Tibial nerve (tissue), 4 donors: ENCODE measurements around the gene JARID2. TPM values are rescaled to one million over a fixed set of nuclear protein-coding genes. Genes with fewer than 3 reads are reported as not detected.

ENCODE experiments used
- DNase-seq, 2 donors: peaks; one replicate each; pipeline ENCODE4 v3.0.0-alpha.2; 2019; ENCODE audit warnings: low spot score in 2 of 2
- H3K27ac ChIP-seq, 4 donors: fragments of 200-600 bp; sonication (generic) in 3 of 4; one replicate each; pipeline ENCODE4 v1.5.1; 2017 to 2019; ENCODE audit warnings: mild to moderate bottlenecking in 1 of 4
- H3K27me3 ChIP-seq, 2 donors: fragments of 200-600 bp; sonication (generic) in 1 of 2; one replicate each; pipeline versions ENCODE4 v1.5.1 to v1.6.0; 2017 to 2019
- H3K36me3 ChIP-seq, 3 donors: fragments of 200-600 bp; sonication (generic); one replicate each; pipeline ENCODE4 v1.5.1; 2018 to 2019
- H3K4me1 ChIP-seq, 4 donors: fragments of 200-600 bp; sonication (generic) in 3 of 4; one replicate each; pipeline ENCODE4 v1.5.1; 2017 to 2019
- H3K4me3 ChIP-seq, 4 donors: fragments of 200-600 bp; sonication (generic) in 3 of 4; one replicate each; pipeline ENCODE4 v1.5.1; 2017 to 2019; ENCODE audit warnings: mild to moderate bottlenecking in 1 of 4, moderate library complexity in 1 of 4
- H3K9me3 ChIP-seq, 4 donors: fragments of 200-600 bp; sonication (generic) in 3 of 4; one replicate each; pipeline ENCODE4 v1.5.1; 2017 to 2019
- EP300 ChIP-seq, 2 donors: sonication (generic); formaldehyde crosslinking; IDR thresholded peaks; one replicate each; pipeline ENCODE4 v1.6.1; 2017; ENCODE audit warnings: antibody characterized with exemption in 2 of 2, mild to moderate bottlenecking in 1 of 2
- POLR2A ChIP-seq, 2 donors: fragments of 450-650 bp; IDR thresholded peaks; one replicate each; pipeline ENCODE4 v1.6.1; 2017; ENCODE audit warnings: antibody characterized with exemption in 2 of 2, mild to moderate bottlenecking in 2 of 2, moderate library complexity in 2 of 2
- WGBS, 2 donors: methylation state at CpG; one replicate each; pipeline ENCODE4 v1.1.5; 2018; 5-methylcytosine and 5-hydroxymethylcytosine counted together
- total RNA-seq, 4 donors: library from RNA; depleted of rRNA; stranded (reverse); fragments of >200 nt; gene quantifications; one replicate each; pipeline ENCODE4 v1.1.0, GENCODE V29; 2016
- TF ChIP-seq, protein P1 (sequence below), 5 experiments: fragments of 200-600 bp in 3 of 5; fragments of 450-650 bp in 2 of 5; sonication (generic) in 3 of 5; IDR thresholded peaks; one replicate each; pipeline ENCODE4 v1.5.1; 2016 to 2019; ENCODE audit warnings: antibody characterized with exemption in 5 of 5, mild to moderate bottlenecking in 3 of 5, moderate library complexity in 2 of 5

Gene JARID2
- total RNA-seq, 4 donors from 2014 or later = 9.0 to 26.1 (median 9.8) TPM

GRCh38 chr6:15409301-15410125, 163.6 kb downstream of the JARID2 start:
- H3K36me3 ChIP-seq = no peaks in the 10 kb centered on the region
- H3K4me1 ChIP-seq = peaks cover 0 to 43% (median 13%) of the 10 kb centered on the region in 4 donors
- H3K4me3 ChIP-seq = no peak overlapping the region
- no peaks in the 10 kb centered on the region for H3K9me3 ChIP-seq
- TF ChIP-seq POLR2A (IDR thresholded peaks at IDR 0.05) (no peak), EP300 (IDR thresholded peaks at IDR 0.05) (no peak)
- TF ChIP-seq, protein P1, sequence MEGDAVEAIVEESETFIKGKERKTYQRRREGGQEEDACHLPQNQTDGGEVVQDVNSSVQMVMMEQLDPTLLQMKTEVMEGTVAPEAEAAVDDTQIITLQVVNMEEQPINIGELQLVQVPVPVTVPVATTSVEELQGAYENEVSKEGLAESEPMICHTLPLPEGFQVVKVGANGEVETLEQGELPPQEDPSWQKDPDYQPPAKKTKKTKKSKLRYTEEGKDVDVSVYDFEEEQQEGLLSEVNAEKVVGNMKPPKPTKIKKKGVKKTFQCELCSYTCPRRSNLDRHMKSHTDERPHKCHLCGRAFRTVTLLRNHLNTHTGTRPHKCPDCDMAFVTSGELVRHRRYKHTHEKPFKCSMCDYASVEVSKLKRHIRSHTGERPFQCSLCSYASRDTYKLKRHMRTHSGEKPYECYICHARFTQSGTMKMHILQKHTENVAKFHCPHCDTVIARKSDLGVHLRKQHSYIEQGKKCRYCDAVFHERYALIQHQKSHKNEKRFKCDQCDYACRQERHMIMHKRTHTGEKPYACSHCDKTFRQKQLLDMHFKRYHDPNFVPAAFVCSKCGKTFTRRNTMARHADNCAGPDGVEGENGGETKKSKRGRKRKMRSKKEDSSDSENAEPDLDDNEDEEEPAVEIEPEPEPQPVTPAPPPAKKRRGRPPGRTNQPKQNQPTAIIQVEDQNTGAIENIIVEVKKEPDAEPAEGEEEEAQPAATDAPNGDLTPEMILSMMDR (IDR thresholded peaks at IDR 0.05) = no peak
- 84 to 88% methylated on average over 6 of the region's 6 CpGs for WGBS, 2 donors
- H3K27ac ChIP-seq = no peak overlapping the region
- no peaks in the 10 kb centered on the region for H3K27me3 ChIP-seq
- no peak for DNase-seq

- Histone ChIP-seq H3K4me3 (no peak overlapping the region), H3K27me3 (no peaks in the 10 kb centered on the region), H3K9me3 (no peaks in the 10 kb centered on the region), H3K27ac (no peak overlapping the region), H3K36me3 (no peaks in the 10 kb centered on the region), H3K4me1 (peaks cover 0 to 39% (median 14%) of the 10 kb centered on the region in 4 donors)
- WGBS, 2 donors = 92 to 93% methylated on average over 5 of the region's 5 CpGs
- TF ChIP-seq, protein P1 (IDR thresholded peaks at IDR 0.05) = no peak
- TF ChIP-seq EP300 (IDR thresholded peaks at IDR 0.05) = no peak
- no peak for TF ChIP-seq POLR2A (IDR thresholded peaks at IDR 0.05)
- no peak for DNase-seq
Measured at GRCh38 chr6:15410126-15410391, 164.2 kb downstream of the JARID2 start.

- Histone ChIP-seq H3K4me1 (peaks cover 0 to 32% (median 14%) of the 10 kb centered on the region in 4 donors), H3K4me3 (no peak overlapping the region), H3K27ac (no peak overlapping the region), H3K36me3 (no peaks in the 10 kb centered on the region), H3K27me3 (no peaks in the 10 kb centered on the region), H3K9me3 (no peaks in the 10 kb centered on the region)
- TF ChIP-seq, protein P1 (IDR thresholded peaks at IDR 0.05) = no peak
- TF ChIP-seq EP300 (IDR thresholded peaks at IDR 0.05) = no peak
- 65 to 71% methylated on average over 1 of the region's 1 CpG for WGBS, 2 donors
- no peak for DNase-seq
Measured at GRCh38 chr6:15410752-15411151, 164.9 kb downstream of the JARID2 start.

- no peaks in the 10 kb centered on the region for H3K9me3 ChIP-seq
- no peak overlapping the region for H3K27ac ChIP-seq
- peaks cover 0 to under 1% (median 0%) of the 10 kb centered on the region in 3 donors for H3K36me3 ChIP-seq
- H3K4me1 ChIP-seq = peaks cover 0 to 25% (median 14%) of the 10 kb centered on the region in 4 donors
- H3K4me3 ChIP-seq = no peak overlapping the region
- H3K27me3 ChIP-seq = no peaks in the 10 kb centered on the region
- no peak for TF ChIP-seq POLR2A (IDR thresholded peaks at IDR 0.05)
- no peak for TF ChIP-seq EP300 (IDR thresholded peaks at IDR 0.05)
- TF ChIP-seq, protein P1 (IDR thresholded peaks at IDR 0.05) = no peak
- 67 to 85% methylated on average over 2 of the region's 2 CpGs for WGBS, 2 donors
- DNase-seq = no peak
Measured at GRCh38 chr6:15411766-15412165, 165.9 kb downstream of the JARID2 start.

- TF ChIP-seq POLR2A (IDR thresholded peaks at IDR 0.05) (no peak), EP300 (IDR thresholded peaks at IDR 0.05) (no peak)
- H3K27ac ChIP-seq = no peak overlapping the region
- no peaks in the 10 kb centered on the region for H3K27me3 ChIP-seq
- no peak for DNase-seq
- 92 to 93% methylated on average over 9 of the region's 9 CpGs for WGBS, 2 donors
- no peak overlapping the region for H3K4me3 ChIP-seq
- peaks cover 0 to 25% (median 14%) of the 10 kb centered on the region in 4 donors for H3K4me1 ChIP-seq
- no peaks in the 10 kb centered on the region for H3K9me3 ChIP-seq
- H3K36me3 ChIP-seq = peaks cover 0 to 7% (median 0%) of the 10 kb centered on the region in 3 donors
Measured at GRCh38 chr6:15412767-15413166, 166.9 kb downstream of the JARID2 start.
